HEK293 (cell line): ENCODE data around the gene EMP3.

Source experiments
- CTCF ChIA-PET: fragments of 350-600 bp; formaldehyde crosslinking; extraction: SDS; loops from one replicate; lab custom pipeline; 2021; ENCODE audit warnings: antibody characterized with exemption; lab: Yijun Ruan, JAX
- POLR2A ChIA-PET: fragments of 300-600 bp; formaldehyde crosslinking; extraction: SDS; loops from one replicate; lab custom pipeline; 2020; ENCODE audit warnings: antibody characterized with exemption, inconsistent platforms; lab: Yijun Ruan, JAX
- H3K27ac ChIP-seq: fragments of 200-500 bp; sonication (Bioruptor generic); 2 replicates; pipeline ENCODE4 v1.5.1; 2014; ENCODE audit warnings: low read depth, low read length, control low read depth, inconsistent platforms; ENCODE audit errors: extremely low read depth
- H3K36me3 ChIP-seq, 2 experiments: fragments of 200-500 bp in 1 of 2; sonication (Bioruptor generic) in 1 of 2; 1 replicate in 1 of 2; 2 replicates in 1 of 2; pipeline ENCODE4 v1.5.1; 2014 to 2017; ENCODE audit warnings: inconsistent platforms in 2 of 2, low read length in 2 of 2; ENCODE audit not compliant: control insufficient read depth in 2 of 2, insufficient read depth in 1 of 2
- H3K4me1 ChIP-seq: fragments of 200-500 bp; sonication (Bioruptor generic); 2 replicates; pipeline ENCODE4 v1.5.1; 2014; ENCODE audit warnings: mild to moderate bottlenecking, low read length, inconsistent platforms; ENCODE audit not compliant: control insufficient read depth, insufficient read depth
- H3K4me3 ChIP-seq: 2 replicates; pipeline ENCODE4 v1.5.1; 2011; ENCODE audit warnings: low read depth, mild to moderate bottlenecking, control low read depth, low read length, moderate library complexity
- H3K9me3 ChIP-seq: fragments of 200-500 bp; sonication (Bioruptor generic); 2 replicates; pipeline ENCODE4 v1.5.1; 2014; ENCODE audit warnings: low read depth, low read length, inconsistent platforms; ENCODE audit not compliant: control insufficient read depth, insufficient read depth
- GLIS1 ChIP-seq: fragments of 450-650 bp; formaldehyde crosslinking; IDR thresholded peaks from 2 replicates; pipeline ENCODE4 v1.5.1; 2016; ENCODE audit warnings: missing biosample characterization, missing genetic modification characterization
- GLIS2 ChIP-seq: fragments of 450-650 bp; formaldehyde crosslinking; IDR thresholded peaks from 2 replicates; pipeline ENCODE4 v1.5.1; 2016; ENCODE audit warnings: missing biosample characterization, missing genetic modification characterization
- MZF1 ChIP-seq: fragments of 450-650 bp; formaldehyde crosslinking; IDR thresholded peaks from 2 replicates; pipeline ENCODE4 v1.5.1; 2017; ENCODE audit warnings: missing biosample characterization, missing genetic modification characterization, borderline replicate concordance
- OSR2 ChIP-seq: fragments of 450-650 bp; formaldehyde crosslinking; IDR thresholded peaks from 2 replicates; pipeline ENCODE4 v1.5.1; 2016; ENCODE audit warnings: missing biosample characterization, missing genetic modification characterization
- SP3 ChIP-seq: fragments of 450-650 bp; formaldehyde crosslinking; IDR thresholded peaks from 2 replicates; pipeline ENCODE4 v1.5.1; 2016; ENCODE audit warnings: missing biosample characterization, missing genetic modification characterization
- SP7 ChIP-seq: fragments of 450-650 bp; formaldehyde crosslinking; IDR thresholded peaks from 2 replicates; pipeline ENCODE4 v1.5.1; 2016; ENCODE audit warnings: missing biosample characterization, missing genetic modification characterization
- TRIM28 ChIP-seq: IDR thresholded peaks from 2 replicates; pipeline ENCODE4 v1.6.1; 2011; ENCODE audit warnings: low read length, control low read depth, borderline replicate concordance
- WT1 ChIP-seq: fragments of 450-650 bp; formaldehyde crosslinking; IDR thresholded peaks from 2 replicates; pipeline ENCODE4 v1.5.1; 2016; ENCODE audit warnings: missing biosample characterization, missing genetic modification characterization
- ZBTB17 ChIP-seq: fragments of 450-650 bp; formaldehyde crosslinking; IDR thresholded peaks from 2 replicates; pipeline ENCODE4 v1.5.1; 2016; ENCODE audit warnings: missing biosample characterization, missing genetic modification characterization
- ZNF169 ChIP-seq: fragments of 450-650 bp; formaldehyde crosslinking; IDR thresholded peaks from 2 replicates; pipeline ENCODE4 v1.5.1; 2016; ENCODE audit warnings: missing biosample characterization, missing genetic modification characterization
- ZNF19 ChIP-seq: fragments of 450-650 bp; formaldehyde crosslinking; IDR thresholded peaks from 2 replicates; pipeline ENCODE4; 2016; ENCODE audit warnings: missing biosample characterization, missing genetic modification characterization, low read depth
- ZNF274 ChIP-seq, 2 experiments: fragments of 200-500 bp in 1 of 2; fragments of 450-650 bp in 1 of 2; sonication (Bioruptor generic) in 1 of 2; formaldehyde crosslinking in 1 of 2; IDR thresholded peaks; 2 replicates each; pipeline versions ENCODE4 v1.5.1 to v1.6.1; 2014 to 2016; ENCODE audit warnings: borderline replicate concordance in 1 of 2, inconsistent platforms in 1 of 2, low read length in 1 of 2, missing biosample characterization in 1 of 2, missing genetic modification characterization in 1 of 2
- ZNF311 ChIP-seq: fragments of 450-650 bp; formaldehyde crosslinking; IDR thresholded peaks from 2 replicates; pipeline ENCODE4 v1.5.1; 2017; ENCODE audit warnings: missing biosample characterization, missing genetic modification characterization, borderline replicate concordance
- ZNF335 ChIP-seq: fragments of 450-650 bp; formaldehyde crosslinking; conservative IDR thresholded peaks from 2 replicates; pipeline ENCODE4 v1.5.1; 2016; ENCODE audit warnings: missing biosample characterization, missing genetic modification characterization
- ZNF416 ChIP-seq: fragments of 450-650 bp; formaldehyde crosslinking; IDR thresholded peaks from 2 replicates; pipeline ENCODE4 v1.5.1; 2016; ENCODE audit warnings: missing biosample characterization, missing genetic modification characterization
- ZNF521 ChIP-seq: fragments of 450-650 bp; formaldehyde crosslinking; IDR thresholded peaks from 2 replicates; pipeline ENCODE4 v1.5.1; 2017; ENCODE audit warnings: missing biosample characterization, mild to moderate bottlenecking, missing genetic modification characterization
- ZNF549 ChIP-seq: fragments of 450-650 bp; IDR thresholded peaks from 2 replicates; pipeline ENCODE4 v1.5.1; 2018; ENCODE audit warnings: missing biosample characterization, missing genetic modification characterization, mild to moderate bottlenecking, inconsistent platforms, moderate library complexity
- ZNF600 ChIP-seq: fragments of 450-650 bp; formaldehyde crosslinking; IDR thresholded peaks from 2 replicates; pipeline ENCODE4 v1.5.1; 2016; ENCODE audit warnings: missing biosample characterization, missing genetic modification characterization
- ZNF610 ChIP-seq: fragments of 450-650 bp; formaldehyde crosslinking; IDR thresholded peaks from 2 replicates; pipeline ENCODE4 v1.5.1; 2016; ENCODE audit warnings: missing biosample characterization, missing genetic modification characterization, borderline replicate concordance
- ZNF626 ChIP-seq: fragments of 450-650 bp; sonication (Bioruptor Pico); formaldehyde crosslinking; IDR thresholded peaks from 2 replicates; pipeline ENCODE4 v1.5.1; 2018; ENCODE audit warnings: missing biosample characterization, missing genetic modification characterization, inconsistent platforms
- ZNF629 ChIP-seq: fragments of 450-650 bp; formaldehyde crosslinking; IDR thresholded peaks from 2 replicates; pipeline ENCODE4 v1.5.1; 2017; ENCODE audit warnings: missing biosample characterization, missing genetic modification characterization
- ZNF747 ChIP-seq: fragments of 450-650 bp; formaldehyde crosslinking; IDR thresholded peaks from 2 replicates; pipeline ENCODE4 v1.5.1; 2016; ENCODE audit warnings: missing biosample characterization, missing genetic modification characterization
- ZNF837 ChIP-seq: fragments of 450-650 bp; formaldehyde crosslinking; IDR thresholded peaks from 2 replicates; pipeline ENCODE4 v1.5.1; 2016; ENCODE audit warnings: missing biosample characterization, missing genetic modification characterization
- TF ChIP-seq, protein P1 (sequence below): fragments of 450-650 bp; formaldehyde crosslinking; IDR thresholded peaks from 2 replicates; pipeline ENCODE4 v1.5.1; 2016; ENCODE audit warnings: missing biosample characterization, missing genetic modification characterization
- TF ChIP-seq, protein P2 (sequence below): sonication (generic); formaldehyde crosslinking; IDR thresholded peaks from 2 replicates; pipeline ENCODE4 v1.8.1; 2022; ENCODE audit warnings: mild to moderate bottlenecking, moderate library complexity, missing genetic modification reagents
- TF ChIP-seq, protein P3 (sequence below): fragments of 450-650 bp; formaldehyde crosslinking; IDR thresholded peaks from 2 replicates; pipeline ENCODE4 v1.5.1; 2016; ENCODE audit warnings: missing biosample characterization, missing genetic modification characterization, low read depth
- TF ChIP-seq, protein P4 (sequence below): fragments of 450-650 bp; IDR thresholded peaks from 2 replicates; pipeline ENCODE4 v1.5.1; 2018; ENCODE audit warnings: missing biosample characterization, mild to moderate bottlenecking, missing genetic modification characterization

Gene EMP3

DNA sequence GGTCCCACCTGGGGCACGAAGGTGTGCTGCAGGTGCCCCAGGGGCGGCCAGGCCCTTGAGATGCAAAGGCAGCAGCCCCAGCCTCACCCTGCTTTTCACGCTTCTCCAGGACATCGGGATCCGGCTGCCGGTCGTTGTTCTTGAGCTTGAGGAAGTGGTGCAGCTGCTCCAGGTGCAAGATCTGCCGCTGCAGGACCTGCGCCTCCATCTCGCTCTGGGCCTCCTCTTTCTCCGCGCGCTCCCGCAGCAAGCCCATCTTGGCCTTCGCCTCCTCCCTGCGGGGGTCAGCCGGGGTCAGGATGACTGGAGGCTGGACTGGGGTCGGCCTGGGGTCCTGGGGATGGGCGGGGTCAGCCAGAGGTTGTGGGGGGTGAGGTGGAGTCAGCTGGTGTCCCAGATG is 21.5 kb upstream of the EMP3 start:
- no peaks in the 10 kb centered on the region for H3K36me3 ChIP-seq
- CTCF ChIA-PET: interaction anchor here (0.6 to 2.2 kb wide), 4 partner anchors 10 to 527 kb away, joined by 3 to 12 read pairs (median 3); partner anchors contain the start of gene CARD8
- POLR2A ChIA-PET: no interaction called here

DNA sequence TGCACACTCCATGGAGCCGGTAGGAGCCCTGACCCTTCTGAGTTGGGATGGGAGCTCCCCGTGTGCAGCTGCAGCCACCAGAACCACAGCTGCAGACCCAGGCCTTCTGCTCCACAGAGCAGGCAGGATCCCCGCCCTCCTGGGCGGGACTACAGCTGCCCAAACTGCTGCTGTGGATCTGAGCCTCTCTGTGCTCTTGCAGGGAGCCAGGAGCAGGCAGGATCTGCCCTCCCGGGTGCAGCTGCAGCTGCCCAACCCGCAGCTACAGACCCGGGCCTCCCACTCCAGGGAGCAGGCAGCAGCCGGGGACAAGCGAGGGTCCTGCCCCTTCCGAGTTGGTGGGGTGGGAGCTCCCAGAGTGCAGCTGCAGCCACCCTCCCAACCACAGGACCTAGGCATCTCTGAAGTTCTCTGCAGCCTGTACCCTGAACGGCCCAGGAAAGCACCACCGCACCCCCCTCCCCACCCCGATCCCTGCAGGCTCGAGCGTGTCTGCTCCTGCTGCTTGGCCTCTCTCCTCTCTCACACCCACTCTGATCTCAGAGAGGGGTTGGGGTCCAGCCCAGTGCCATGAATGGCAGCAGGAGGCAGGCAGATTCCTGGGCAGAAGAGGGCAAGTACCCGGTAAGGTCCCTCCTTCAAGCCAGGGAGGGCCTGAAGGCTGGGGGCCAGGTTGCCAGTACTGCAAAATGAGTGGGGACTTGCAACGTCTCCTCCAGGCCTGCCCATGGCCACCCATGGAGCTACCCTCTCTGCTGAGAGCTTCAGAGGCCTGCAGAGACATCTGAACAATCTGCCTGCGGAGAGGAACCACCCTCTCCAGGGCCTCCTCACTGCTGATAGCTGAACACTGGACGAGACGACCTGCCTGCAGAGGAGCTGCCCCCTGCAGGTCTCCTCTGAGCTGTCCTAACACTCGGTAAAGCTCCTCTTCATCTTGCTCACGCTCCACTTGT is 16.4 kb upstream of the EMP3 start:
- Histone ChIP-seq H3K36me3 (no peaks in the 10 kb centered on the region), H3K4me1 (no peaks in the 10 kb centered on the region), H3K4me3 (no peak overlapping the region), H3K9me3 (no peaks in the 10 kb centered on the region), H3K27ac (no peak overlapping the region)
- CTCF ChIA-PET: interaction anchor here (0.7 to 1.2 kb wide), 6 partner anchors 10 to 275 kb away, joined by 3 to 5 read pairs (median 4); partner anchors contain the start of gene KDELR1
- POLR2A ChIA-PET: no interaction called here
- TF ChIP-seq, protein P1, sequence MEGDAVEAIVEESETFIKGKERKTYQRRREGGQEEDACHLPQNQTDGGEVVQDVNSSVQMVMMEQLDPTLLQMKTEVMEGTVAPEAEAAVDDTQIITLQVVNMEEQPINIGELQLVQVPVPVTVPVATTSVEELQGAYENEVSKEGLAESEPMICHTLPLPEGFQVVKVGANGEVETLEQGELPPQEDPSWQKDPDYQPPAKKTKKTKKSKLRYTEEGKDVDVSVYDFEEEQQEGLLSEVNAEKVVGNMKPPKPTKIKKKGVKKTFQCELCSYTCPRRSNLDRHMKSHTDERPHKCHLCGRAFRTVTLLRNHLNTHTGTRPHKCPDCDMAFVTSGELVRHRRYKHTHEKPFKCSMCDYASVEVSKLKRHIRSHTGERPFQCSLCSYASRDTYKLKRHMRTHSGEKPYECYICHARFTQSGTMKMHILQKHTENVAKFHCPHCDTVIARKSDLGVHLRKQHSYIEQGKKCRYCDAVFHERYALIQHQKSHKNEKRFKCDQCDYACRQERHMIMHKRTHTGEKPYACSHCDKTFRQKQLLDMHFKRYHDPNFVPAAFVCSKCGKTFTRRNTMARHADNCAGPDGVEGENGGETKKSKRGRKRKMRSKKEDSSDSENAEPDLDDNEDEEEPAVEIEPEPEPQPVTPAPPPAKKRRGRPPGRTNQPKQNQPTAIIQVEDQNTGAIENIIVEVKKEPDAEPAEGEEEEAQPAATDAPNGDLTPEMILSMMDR (tag by site-specific recombination): 0 out of 2 replicates have a peak, but pooled peaks have one; percentile 22
- no peak for TF ChIP-seq WT1 (tag by site-specific recombination)
- TF ChIP-seq ZNF274 (IDR thresholded peaks at IDR 0.05; ENCODE audit: low read length): no peak
- TF ChIP-seq ZNF274 (tag by site-specific recombination; IDR thresholded peaks at IDR 0.05; ENCODE audit: borderline replicate concordance): no peak
- TF ChIP-seq, protein P2, sequence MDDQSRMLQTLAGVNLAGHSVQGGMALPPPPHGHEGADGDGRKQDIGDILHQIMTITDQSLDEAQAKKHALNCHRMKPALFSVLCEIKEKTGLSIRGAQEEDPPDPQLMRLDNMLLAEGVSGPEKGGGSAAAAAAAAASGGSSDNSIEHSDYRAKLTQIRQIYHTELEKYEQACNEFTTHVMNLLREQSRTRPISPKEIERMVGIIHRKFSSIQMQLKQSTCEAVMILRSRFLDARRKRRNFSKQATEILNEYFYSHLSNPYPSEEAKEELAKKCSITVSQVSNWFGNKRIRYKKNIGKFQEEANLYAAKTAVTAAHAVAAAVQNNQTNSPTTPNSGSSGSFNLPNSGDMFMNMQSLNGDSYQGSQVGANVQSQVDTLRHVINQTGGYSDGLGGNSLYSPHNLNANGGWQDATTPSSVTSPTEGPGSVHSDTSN: no peak
- peak; percentile 37; the same call in 1 of the 2 replicates for TF ChIP-seq ZBTB17 (tag by site-specific recombination)
- TF ChIP-seq MZF1 (tag by site-specific recombination): no peak
- no peak for TF ChIP-seq ZNF311 (tag by site-specific recombination)
- no peak for TF ChIP-seq SP3 (tag by site-specific recombination)
- no peak for TF ChIP-seq GLIS2
- TF ChIP-seq ZNF600: no peak
- no peak for TF ChIP-seq ZNF629
- TF ChIP-seq, protein P3, sequence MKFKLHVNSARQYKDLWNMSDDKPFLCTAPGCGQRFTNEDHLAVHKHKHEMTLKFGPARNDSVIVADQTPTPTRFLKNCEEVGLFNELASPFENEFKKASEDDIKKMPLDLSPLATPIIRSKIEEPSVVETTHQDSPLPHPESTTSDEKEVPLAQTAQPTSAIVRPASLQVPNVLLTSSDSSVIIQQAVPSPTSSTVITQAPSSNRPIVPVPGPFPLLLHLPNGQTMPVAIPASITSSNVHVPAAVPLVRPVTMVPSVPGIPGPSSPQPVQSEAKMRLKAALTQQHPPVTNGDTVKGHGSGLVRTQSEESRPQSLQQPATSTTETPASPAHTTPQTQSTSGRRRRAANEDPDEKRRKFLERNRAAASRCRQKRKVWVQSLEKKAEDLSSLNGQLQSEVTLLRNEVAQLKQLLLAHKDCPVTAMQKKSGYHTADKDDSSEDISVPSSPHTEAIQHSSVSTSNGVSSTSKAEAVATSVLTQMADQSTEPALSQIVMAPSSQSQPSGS (tag by site-specific recombination): no peak
- peak; percentile 87 for TF ChIP-seq ZNF335 (tag by site-specific recombination)
- TF ChIP-seq GLIS1 (tag by site-specific recombination): 0 out of 2 replicates have a peak, but pooled peaks have one; percentile 29
- TF ChIP-seq, protein P4, sequence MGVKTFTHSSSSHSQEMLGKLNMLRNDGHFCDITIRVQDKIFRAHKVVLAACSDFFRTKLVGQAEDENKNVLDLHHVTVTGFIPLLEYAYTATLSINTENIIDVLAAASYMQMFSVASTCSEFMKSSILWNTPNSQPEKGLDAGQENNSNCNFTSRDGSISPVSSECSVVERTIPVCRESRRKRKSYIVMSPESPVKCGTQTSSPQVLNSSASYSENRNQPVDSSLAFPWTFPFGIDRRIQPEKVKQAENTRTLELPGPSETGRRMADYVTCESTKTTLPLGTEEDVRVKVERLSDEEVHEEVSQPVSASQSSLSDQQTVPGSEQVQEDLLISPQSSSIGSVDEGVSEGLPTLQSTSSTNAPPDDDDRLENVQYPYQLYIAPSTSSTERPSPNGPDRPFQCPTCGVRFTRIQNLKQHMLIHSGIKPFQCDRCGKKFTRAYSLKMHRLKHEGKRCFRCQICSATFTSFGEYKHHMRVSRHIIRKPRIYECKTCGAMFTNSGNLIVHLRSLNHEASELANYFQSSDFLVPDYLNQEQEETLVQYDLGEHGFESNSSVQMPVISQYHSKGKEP (tag by site-specific recombination): no peak
- TF ChIP-seq SP7 (tag by site-specific recombination): no peak
- TF ChIP-seq OSR2 (tag by site-specific recombination): no peak
- TF ChIP-seq TRIM28: peak; percentile 64; the same call in 1 of the 2 replicates
- TF ChIP-seq ZNF521 (tag by site-specific recombination): no peak

More for the DNA sequence above, 21.5 kb upstream of the EMP3 start:
- no peaks in the 10 kb centered on the region for H3K4me1 ChIP-seq
- H3K4me3 ChIP-seq: no peak overlapping the region
- no peak for TF ChIP-seq ZNF837 (tag by site-specific recombination)
- no peak for TF ChIP-seq ZNF19 (tag by site-specific recombination)
- TF ChIP-seq, protein P1 (tag by site-specific recombination): no peak
- TF ChIP-seq ZNF416 (tag by site-specific recombination): no peak
- TF ChIP-seq ZNF169 (tag by site-specific recombination): no peak
- TF ChIP-seq ZNF610 (tag by site-specific recombination): no peak
- TF ChIP-seq ZNF549 (tag by site-specific recombination): no peak
- TF ChIP-seq ZNF626: no peak
- no peak for TF ChIP-seq ZNF747 (tag by site-specific recombination)
- no peaks in the 10 kb centered on the region for H3K9me3 ChIP-seq
- H3K27ac ChIP-seq: no peak overlapping the region
